GM06990 (cell line): ENCODE data around the gene ZNF275.

Source experiments
- DNase-seq: peaks from one replicate; pipeline ENCODE4 v3.0.0-alpha.2; 2011; ENCODE audit not compliant: insufficient read length; ENCODE audit errors: extremely low read depth
- H3K27me3 ChIP-seq: replicated peaks from 2 replicates; pipeline ENCODE4 v1.6.0; 2011; ENCODE audit warnings: low read length; ENCODE audit not compliant: control insufficient read depth, insufficient read depth
- H3K36me3 ChIP-seq: 2 replicates; pipeline ENCODE4 v1.5.1; 2011; ENCODE audit warnings: low read length; ENCODE audit not compliant: control insufficient read depth, insufficient read depth
- H3K4me3 ChIP-seq: replicated peaks from 2 replicates; pipeline ENCODE4 v1.5.1; 2011; ENCODE audit warnings: low read depth, mild to moderate bottlenecking, control low read depth, low read length
- CTCF ChIP-seq: IDR thresholded peaks from 2 replicates; pipeline ENCODE4 v1.5.1; 2011; ENCODE audit warnings: low read length, control low read depth, mild to moderate bottlenecking, inconsistent platforms; ENCODE audit not compliant: insufficient read depth, poor library complexity, severe bottlenecking

ZNF275 gene

GRCh38 chrX:153302796-153303195, 31.2 kb upstream of the ZNF275 start:
- no peaks in the 10 kb centered on the region for H3K27me3 ChIP-seq
- H3K36me3 ChIP-seq: no peaks in the 10 kb centered on the region
- TF ChIP-seq CTCF: no peak
- no peak for DNase-seq
- no peak overlapping the region for H3K4me3 ChIP-seq

GRCh38 chrX:153303276-153304262, 30.4 kb upstream of the ZNF275 start:
- H3K4me3 ChIP-seq: no peak overlapping the region
- no peaks in the 10 kb centered on the region for H3K27me3 ChIP-seq
- no peak for DNase-seq
- no peak for TF ChIP-seq CTCF
- no peaks in the 10 kb centered on the region for H3K36me3 ChIP-seq

- no peaks in the 10 kb centered on the region for H3K27me3 ChIP-seq
- no peak for TF ChIP-seq CTCF
- no peak for DNase-seq
- H3K36me3 ChIP-seq: no peaks in the 10 kb centered on the region
- no peak overlapping the region for H3K4me3 ChIP-seq
Observed at GRCh38 chrX:153304988-153305736, 28.8 kb upstream of the ZNF275 start.

- H3K4me3 ChIP-seq: no peak overlapping the region
- H3K27me3 ChIP-seq: no peaks in the 10 kb centered on the region
- H3K36me3 ChIP-seq: no peaks in the 10 kb centered on the region
- DNase-seq: no peak
- no peak for TF ChIP-seq CTCF
Observed at GRCh38 chrX:153305972-153306371, 28.0 kb upstream of the ZNF275 start.

- no peaks in the 10 kb centered on the region for H3K27me3 ChIP-seq
- no peaks in the 10 kb centered on the region for H3K36me3 ChIP-seq
- no peak for TF ChIP-seq CTCF
- DNase-seq: no peak
- no peak overlapping the region for H3K4me3 ChIP-seq
Observed at GRCh38 chrX:153306527-153307115, 27.3 kb upstream of the ZNF275 start.
